HUES6 (cell line): ENCODE results near the gene COL5A1.

Experiments
- H3K27ac ChIP-seq: 2 replicates; pipeline ENCODE4 v1.7.0; 2013; ENCODE audit warnings: low read depth, mild to moderate bottlenecking, low read length, inconsistent platforms
- H3K27me3 ChIP-seq: 2 replicates; pipeline ENCODE4 v1.6.1; 2013; ENCODE audit warnings: low read length; ENCODE audit not compliant: control insufficient read depth, insufficient read depth
- H3K36me3 ChIP-seq: 2 replicates; pipeline ENCODE4 v1.6.1; 2013; ENCODE audit warnings: low read length; ENCODE audit not compliant: control insufficient read depth, insufficient read depth
- H3K4me1 ChIP-seq: 2 replicates; pipeline ENCODE4 v1.6.1; 2013; ENCODE audit warnings: low read length; ENCODE audit not compliant: control insufficient read depth, insufficient read depth
- H3K4me3 ChIP-seq: 2 replicates; pipeline ENCODE4 v1.5.1; 2013; ENCODE audit warnings: low read depth, low read length
- H3K9ac ChIP-seq: one replicate; pipeline ENCODE4 v1.6.1; 2013; ENCODE audit warnings: mild to moderate bottlenecking, low read length
- H3K9me3 ChIP-seq: 2 replicates; pipeline ENCODE4 v1.6.1; 2013; ENCODE audit warnings: low read depth, low read length; ENCODE audit not compliant: control insufficient read depth, insufficient read depth

Gene COL5A1

DNA sequence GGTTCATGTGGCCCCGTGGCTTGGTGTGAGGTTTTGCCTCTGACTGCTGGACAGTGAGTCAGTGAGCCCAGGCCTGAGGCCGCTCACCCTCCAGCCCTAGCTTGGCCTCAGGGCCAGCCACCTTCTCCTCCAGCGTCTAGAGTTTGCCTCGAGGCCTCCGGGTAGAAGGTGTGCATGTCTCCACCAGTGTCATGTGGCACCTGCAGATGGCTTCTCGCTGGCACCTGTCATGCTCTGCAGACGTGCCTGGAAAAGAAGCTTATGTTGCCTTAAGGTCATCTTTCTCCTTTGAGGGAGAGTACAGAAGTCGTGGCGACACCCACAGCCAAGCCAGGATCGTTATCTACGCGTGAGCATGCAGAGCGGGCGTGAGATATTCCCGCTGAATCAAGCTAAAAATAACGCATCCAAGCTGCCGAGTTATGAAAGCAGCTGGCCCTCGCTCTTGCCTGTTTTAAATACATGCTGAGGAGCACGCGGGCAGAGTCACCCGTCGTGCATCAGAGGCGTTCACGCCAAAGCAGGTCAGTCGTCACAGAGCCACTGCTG lies 159.3 kb downstream of the COL5A1 start:
- H3K27ac ChIP-seq = no peak overlapping the region
- H3K36me3 ChIP-seq = peaks cover 21% of the 10 kb centered on the region; the same call in 1 of the 2 replicates
- no peak overlapping the region for H3K9ac ChIP-seq
- H3K27me3 ChIP-seq = no peaks in the 10 kb centered on the region
- no peaks in the 10 kb centered on the region for H3K4me1 ChIP-seq
- H3K4me3 ChIP-seq = no peak overlapping the region
- no peaks in the 10 kb centered on the region for H3K9me3 ChIP-seq

DNA sequence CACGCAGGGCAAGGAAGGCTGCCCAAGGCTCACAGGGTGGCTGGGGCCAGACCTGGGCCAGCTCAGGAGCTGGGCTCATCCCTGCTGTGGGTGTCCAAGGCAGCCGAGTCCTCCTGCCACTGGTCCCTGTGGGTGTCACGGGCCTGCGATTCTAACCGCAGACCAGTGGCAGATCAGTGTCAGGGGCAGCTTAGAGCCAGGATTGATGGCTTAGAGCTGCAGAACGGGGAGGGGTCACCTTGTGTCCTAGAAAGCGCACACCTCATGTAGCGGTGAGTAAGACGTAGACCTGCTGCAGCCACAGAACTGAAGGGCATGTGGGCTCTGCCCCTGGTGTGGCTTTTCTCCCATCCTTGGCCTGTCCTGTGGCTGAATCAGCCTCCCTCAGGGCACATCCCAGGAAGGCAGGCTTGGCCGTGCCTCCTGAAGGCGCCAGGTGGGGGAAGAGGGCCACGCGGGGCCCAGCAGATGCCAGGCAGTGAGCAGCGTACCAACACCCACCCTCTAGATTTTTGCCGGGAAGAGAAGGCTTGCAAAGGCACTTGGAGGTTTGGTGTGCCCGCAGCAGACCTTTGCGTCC lies 160.7 kb downstream of the COL5A1 start:
- Histone ChIP-seq H3K36me3 (peaks cover 21% of the 10 kb centered on the region; the same call in 1 of the 2 replicates), H3K9ac (no peak overlapping the region), H3K4me1 (no peaks in the 10 kb centered on the region), H3K27ac (no peak overlapping the region), H3K9me3 (no peaks in the 10 kb centered on the region), H3K4me3 (no peak overlapping the region), H3K27me3 (no peaks in the 10 kb centered on the region)

DNA sequence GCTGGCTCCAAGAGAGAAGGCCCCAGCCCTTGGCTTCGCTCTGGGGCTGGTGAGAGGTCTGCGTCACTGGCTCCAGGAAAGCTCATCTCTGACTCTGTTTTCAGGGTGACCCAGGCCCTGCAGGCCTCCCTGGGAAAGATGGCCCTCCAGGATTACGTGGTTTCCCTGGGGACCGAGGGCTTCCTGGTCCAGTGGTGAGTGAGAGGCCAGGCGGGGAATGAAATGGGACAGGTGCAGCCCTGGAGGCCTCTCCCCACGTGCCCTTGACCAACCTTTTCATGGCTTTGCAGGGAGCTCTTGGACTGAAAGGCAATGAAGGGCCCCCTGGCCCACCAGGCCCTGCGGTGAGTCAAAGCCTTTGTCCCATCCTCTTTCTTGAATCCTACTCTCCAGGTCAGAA lies 163.3 kb downstream of the COL5A1 start:
- Histone ChIP-seq H3K27ac (no peak overlapping the region), H3K4me3 (no peak overlapping the region), H3K9ac (no peak overlapping the region), H3K27me3 (no peaks in the 10 kb centered on the region), H3K4me1 (no peaks in the 10 kb centered on the region), H3K9me3 (no peaks in the 10 kb centered on the region), H3K36me3 (peaks cover 22% of the 10 kb centered on the region; the same call in 1 of the 2 replicates)

- H3K9me3 ChIP-seq = no peaks in the 10 kb centered on the region
- no peaks in the 10 kb centered on the region for H3K27me3 ChIP-seq
- H3K9ac ChIP-seq = no peak overlapping the region
- no peak overlapping the region for H3K4me3 ChIP-seq
- peaks cover 17% of the 10 kb centered on the region for H3K4me1 ChIP-seq
- H3K36me3 ChIP-seq = peaks cover 15% of the 10 kb centered on the region; the same call in 1 of the 2 replicates
- H3K27ac ChIP-seq = no peak overlapping the region
These were observed 166.3 kb downstream of the COL5A1 start for GRCh38 chr9:134807716-134808446.

DNA sequence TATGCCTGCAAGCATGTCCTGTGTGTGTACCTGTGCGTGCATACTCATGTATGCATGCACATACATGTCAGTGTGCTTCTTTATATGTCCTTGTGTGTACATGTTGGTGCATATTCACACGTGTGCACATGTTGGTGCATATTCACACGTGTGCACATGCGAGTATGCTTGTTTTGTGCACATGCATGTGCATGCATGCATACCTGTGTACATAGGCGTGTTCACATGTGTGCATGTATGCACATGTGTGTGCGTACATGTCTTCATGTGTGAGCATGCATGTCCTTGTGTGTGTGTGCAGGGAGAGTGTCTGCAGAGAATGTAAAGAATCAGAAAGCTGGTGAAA lies 166.8 kb downstream of the COL5A1 start:
- Histone ChIP-seq H3K4me3 (no peak overlapping the region), H3K9ac (no peak overlapping the region), H3K27ac (no peak overlapping the region), H3K36me3 (peaks cover 18% of the 10 kb centered on the region; the same call in 1 of the 2 replicates), H3K9me3 (no peaks in the 10 kb centered on the region), H3K27me3 (no peaks in the 10 kb centered on the region), H3K4me1 (peaks cover 17% of the 10 kb centered on the region)

GRCh38 chr9:134809292-134809691 lies 167.7 kb downstream of the COL5A1 start:
- Histone ChIP-seq H3K4me1 (peaks cover 17% of the 10 kb centered on the region), H3K9me3 (no peaks in the 10 kb centered on the region), H3K4me3 (no peak overlapping the region), H3K9ac (no peak overlapping the region), H3K36me3 (peaks cover 19% of the 10 kb centered on the region; the same call in 1 of the 2 replicates), H3K27me3 (no peaks in the 10 kb centered on the region), H3K27ac (no peak overlapping the region)

DNA sequence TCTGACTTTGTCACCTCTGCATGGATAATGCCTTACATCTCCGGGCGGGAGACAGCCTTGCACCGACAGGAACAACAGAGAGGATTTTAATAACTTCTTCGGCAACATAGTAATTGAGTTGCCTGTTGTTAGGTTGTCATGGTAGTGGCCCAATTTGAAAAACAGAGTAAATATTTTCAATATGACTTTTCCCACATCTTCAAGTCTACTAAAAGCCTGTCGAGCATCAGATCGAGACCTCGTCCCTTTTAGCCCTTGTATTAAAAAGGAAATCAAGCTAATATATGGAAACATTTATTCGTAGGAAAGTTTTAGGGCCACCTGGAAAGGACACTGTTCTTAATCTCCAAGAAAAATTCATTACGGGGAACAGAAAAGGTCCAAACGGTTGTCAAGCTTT lies 168.2 kb downstream of the COL5A1 start:
- Histone ChIP-seq H3K4me1 (peaks cover 17% of the 10 kb centered on the region), H3K27me3 (no peaks in the 10 kb centered on the region), H3K9me3 (no peaks in the 10 kb centered on the region), H3K36me3 (peaks cover 22% of the 10 kb centered on the region; the same call in 1 of the 2 replicates), H3K9ac (no peak overlapping the region), H3K27ac (no peak overlapping the region), H3K4me3 (no peak overlapping the region)

GRCh38 chr9:134811079-134811672 lies 169.6 kb downstream of the COL5A1 start:
- Histone ChIP-seq H3K9me3 (no peaks in the 10 kb centered on the region), H3K4me1 (peaks cover 17% of the 10 kb centered on the region), H3K9ac (no peak overlapping the region), H3K27me3 (no peaks in the 10 kb centered on the region), H3K4me3 (no peak overlapping the region), H3K36me3 (peaks cover 33% of the 10 kb centered on the region; the same call in 1 of the 2 replicates), H3K27ac (no peak overlapping the region)

GRCh38 chr9:134811673-134812342 lies 170.2 kb downstream of the COL5A1 start:
- Histone ChIP-seq H3K9me3 (no peaks in the 10 kb centered on the region), H3K4me3 (no peak overlapping the region), H3K36me3 (peaks cover 38% of the 10 kb centered on the region; the same call in 1 of the 2 replicates), H3K4me1 (peaks cover 17% of the 10 kb centered on the region), H3K27ac (no peak overlapping the region), H3K9ac (no peak overlapping the region), H3K27me3 (no peaks in the 10 kb centered on the region)

DNA sequence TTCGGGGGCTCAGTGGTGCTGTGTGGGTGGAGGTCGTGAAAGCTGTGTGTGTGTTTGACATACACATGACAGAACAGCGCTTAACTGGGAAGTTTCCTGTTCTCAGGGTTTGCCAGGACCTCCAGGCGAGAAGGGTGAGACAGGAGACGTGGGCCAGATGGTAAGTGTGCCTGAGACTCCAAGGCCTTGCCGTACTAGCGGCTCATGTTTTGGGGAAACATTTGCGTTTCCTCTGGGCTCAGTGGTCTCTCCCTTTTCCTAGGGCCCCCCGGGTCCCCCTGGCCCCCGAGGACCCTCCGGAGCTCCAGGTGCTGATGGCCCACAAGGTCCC lies 170.7 kb downstream of the COL5A1 start:
- H3K4me1 ChIP-seq = peaks cover 17% of the 10 kb centered on the region
- no peaks in the 10 kb centered on the region for H3K9me3 ChIP-seq
- H3K27me3 ChIP-seq = no peaks in the 10 kb centered on the region
- no peak overlapping the region for H3K4me3 ChIP-seq
- H3K9ac ChIP-seq = no peak overlapping the region
- H3K27ac ChIP-seq = no peak overlapping the region
- H3K36me3 ChIP-seq = peaks cover 43% of the 10 kb centered on the region; the same call in 1 of the 2 replicates
